A673 (cell line): ENCODE measurements around the gene PPP6R2. TPM values are rescaled to one million over a fixed set of nuclear protein-coding genes. Genes with fewer than 3 reads are reported as not detected.

ENCODE experiments used
- BruUV-seq: library from RNA; stranded (reverse); fragments of 400-500 nt; replicated peaks from 2 replicates; lab custom pipeline; 2021; lab: Mats Ljungman, UMichigan
- CTCF ChIA-PET: fragments of 300-600 bp; sonication (Branson Sonifier 250); formaldehyde crosslinking; loops from one replicate; lab custom pipeline; 2022; ENCODE audit warnings: antibody characterized with exemption; lab: Charles Lee
- POLR2A ChIA-PET: fragments of 300-600 bp; sonication (Branson Sonifier 250); formaldehyde crosslinking; loops from one replicate; lab custom pipeline; 2022; ENCODE audit warnings: antibody characterized with exemption; ENCODE audit not compliant: low non-redundant PET; lab: Charles Lee
- DNase-seq: peaks from one replicate; pipeline ENCODE4 v3.0.0-alpha.2; 2015; ENCODE audit warnings: low spot score
- H3K27ac ChIP-seq: fragments of 200-600 bp; sonication (generic); 2 replicates; pipeline ENCODE4 v1.5.1; 2016; ENCODE audit warnings: mixed run types, low read depth, mild to moderate bottlenecking, mixed read lengths, antibody characterized with exemption, low read length; ENCODE audit not compliant: poor library complexity, severe bottlenecking
- H3K27me3 ChIP-seq: fragments of 200-600 bp; sonication (generic); replicated peaks from 2 replicates; pipeline ENCODE4 v1.6.1; 2017; ENCODE audit warnings: mixed run types, low read depth, mild to moderate bottlenecking, mixed read lengths, antibody characterized with exemption, low read length; ENCODE audit not compliant: insufficient read depth, poor library complexity
- H3K36me3 ChIP-seq: fragments of 200-600 bp; sonication (generic); 2 replicates; pipeline ENCODE4 v1.6.1; 2016; ENCODE audit warnings: mixed run types, mild to moderate bottlenecking, mixed read lengths, antibody characterized with exemption, low read length; ENCODE audit not compliant: insufficient read depth, poor library complexity, severe bottlenecking
- H3K4me1 ChIP-seq: fragments of 200-600 bp; sonication (generic); 2 replicates; pipeline ENCODE4 v1.6.1; 2017; ENCODE audit warnings: mixed run types, mild to moderate bottlenecking, mixed read lengths, antibody characterized with exemption, low read length; ENCODE audit not compliant: insufficient read depth, poor library complexity, severe bottlenecking
- H3K4me3 ChIP-seq: fragments of 200-600 bp; sonication (generic); 2 replicates; pipeline ENCODE4 v1.5.1; 2016; ENCODE audit warnings: low read depth, mixed run types, mild to moderate bottlenecking, mixed read lengths, low read length; ENCODE audit not compliant: poor library complexity, severe bottlenecking
- H3K9me3 ChIP-seq: fragments of 200-600 bp; sonication (generic); 2 replicates; pipeline ENCODE4 v1.6.1; 2016; ENCODE audit warnings: mixed run types, low read depth, mild to moderate bottlenecking, mixed read lengths, antibody characterized with exemption, low read length; ENCODE audit not compliant: poor library complexity, severe bottlenecking
- CTCF ChIP-seq: fragments of 300-800, 200-600 bp; sonication (generic); conservative IDR thresholded peaks from 2 replicates; pipeline ENCODE4 v1.5.1; 2017; ENCODE audit warnings: low read depth, mild to moderate bottlenecking, antibody characterized with exemption, low read length, moderate library complexity, mixed read lengths
- EZH2 ChIP-seq: fragments of 200-600 bp; sonication (generic); IDR thresholded peaks from 2 replicates; pipeline ENCODE4 v1.6.1; 2017; ENCODE audit warnings: borderline replicate concordance, low read depth, mild to moderate bottlenecking, mixed read lengths, antibody characterized with exemption, low read length; ENCODE audit not compliant: poor library complexity, severe bottlenecking
- intact Hi-C: fragments of 100-400 bp; cut with micrococcal nuclease; formaldehyde crosslinking; loops from one replicate; pipeline ENCODE4 v1.10.0; 2022; ENCODE audit not compliant: unreplicated experiment
- total RNA-seq: library from RNA; stranded (reverse); gene quantifications from 2 replicates; pipeline ENCODE4 v1.2.3, GENCODE V29; 2021

The PPP6R2 gene
- total RNA-seq, 1 experiment from 2014 or later = 64.6 TPM

- peak; percentile 55 for DNase-seq
- intact Hi-C loops = no loop called here
- Histone ChIP-seq H3K27ac (peak overlapping the region; percentile 95), H3K9me3 (no peaks in the 10 kb centered on the region), H3K36me3 (peaks cover 7% of the 10 kb centered on the region), H3K27me3 (no peaks in the 10 kb centered on the region), H3K4me1 (peaks cover 69% of the 10 kb centered on the region), H3K4me3 (peak overlapping the region; percentile 100)
- no TSS peak for BruUV-seq
- no peak for TF ChIP-seq CTCF
- no peak for TF ChIP-seq EZH2
- CTCF ChIA-PET = interaction anchor here (0.7 kb wide), 2 partner anchors 29 to 38 kb away, joined by 3 to 11 read pairs; no protein-coding TSS in a partner anchor
- POLR2A ChIA-PET = no interaction called here
These were observed 38.4 kb upstream of the PPP6R2 start for GRCh38 chr22:50304528-50305392.

GRCh38 chr22:50305393-50305922 is 37.7 kb upstream of the PPP6R2 start:
- POLR2A ChIA-PET = no interaction called here
- no TSS peak for BruUV-seq

More at GRCh38 chr22:50305393-50305922, 37.7 kb upstream of the PPP6R2 start:
- intact Hi-C loops = no loop called here
- CTCF ChIA-PET = interaction anchor here (0.7 kb wide), 1 partner anchor 37 kb away, joined by 3 read pairs; no protein-coding TSS in a partner anchor
- peak overlapping the region; percentile 95 for H3K27ac ChIP-seq
- TF ChIP-seq CTCF = no peak
- no peak for DNase-seq
- H3K27me3 ChIP-seq = no peaks in the 10 kb centered on the region
- H3K4me3 ChIP-seq = peak overlapping the region; percentile 100
- H3K9me3 ChIP-seq = no peaks in the 10 kb centered on the region
- peaks cover 62% of the 10 kb centered on the region for H3K4me1 ChIP-seq
- H3K36me3 ChIP-seq = peaks cover 7% of the 10 kb centered on the region
